Activated B cell treated with CpG ODN at 0.5 μM for 24 hours (primary cell): Measurements from ENCODE around the gene OR1M1. TPM values are rescaled to one million over a fixed set of nuclear protein-coding genes. Genes with fewer than 3 reads are reported as not detected.

Experiments
- total RNA-seq: library from RNA; stranded (reverse); gene quantifications from 2 replicates; pipeline ENCODE4 v1.2.3, GENCODE V29; 2022

The OR1M1 gene
- total RNA-seq, 1 donor from 2014 or later, result not detected

Other genes starting within 250 kb of the OR1M1 start
- gene MUC16, start 76.7 kb upstream of the OR1M1 start, total RNA-seq, result 0.15 and 0.16 TPM in 2 replicates
- not detected in 2 replicates for gene OR7G2, start 20.4 kb downstream of the OR1M1 start, total RNA-seq
- not detected in 2 replicates for gene OR7G1, start 28.7 kb downstream of the OR1M1 start, total RNA-seq
- not detected in 2 replicates for gene OR7G3, start 39.9 kb downstream of the OR1M1 start, total RNA-seq
- 64.4 and 65.8 TPM in 2 replicates for gene ZNF317, start 53.3 kb downstream of the OR1M1 start, total RNA-seq
- not detected in 2 replicates for gene OR7D2, start 91.9 kb downstream of the OR1M1 start, total RNA-seq
- not detected in 2 replicates for gene OR7D4, start 132.5 kb downstream of the OR1M1 start, total RNA-seq
- gene OR7E24, start 163.9 kb downstream of the OR1M1 start, total RNA-seq, result not detected in 2 replicates
- gene ZNF699, start 222.8 kb downstream of the OR1M1 start, total RNA-seq, result 10.3 and 11.7 TPM in 2 replicates
- gene ZNF559, start 237.1 kb downstream of the OR1M1 start, total RNA-seq, result 22.0 and 22.8 TPM in 2 replicates